ENCODE measurements around the gene CCDC149. TPM values are rescaled to one million over a fixed set of nuclear protein-coding genes. Genes with fewer than 3 reads are reported as not detected.

Gene CCDC149
- total and polyA plus RNA-seq, 2 of the 8 experiments (the other 6 are each of a cell fraction or from before 2014, with no cell fraction given): 2.2 to 5.6 TPM

DNA sequence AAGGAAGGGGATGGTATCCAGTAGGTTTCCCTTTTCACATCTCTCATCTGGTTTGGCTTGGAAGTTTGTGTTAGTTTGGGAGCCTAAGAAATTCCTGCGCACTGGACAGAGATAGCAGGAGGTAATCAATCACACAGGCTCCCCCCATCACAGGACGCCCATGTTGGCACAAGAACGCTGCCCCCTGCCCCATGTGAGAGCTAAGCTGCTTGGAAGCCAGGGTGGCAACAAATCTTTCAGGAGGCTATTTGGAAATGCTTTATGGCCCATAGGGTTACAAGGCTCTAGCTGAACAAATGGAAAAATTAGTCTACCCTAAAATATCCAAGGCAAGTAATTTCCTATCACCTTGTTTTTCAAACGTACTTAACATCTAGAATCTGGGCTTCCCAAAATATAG, 63.5 kb downstream of the CCDC149 start:
- CTCF ChIA-PET (ENCODE audit: partially characterized antibody): interaction anchor here (1.1 kb wide), 1 partner anchor 39 kb away, joined by 3 read pairs; no protein-coding TSS in a partner anchor
- H2AFZ ChIP-seq (ENCODE audit: low read length): no peak overlapping the region
- TF ChIP-seq TCF12 (IDR thresholded peaks at IDR 0.05; ENCODE audit: low read depth, low read length) (no peak), CTCF (IDR thresholded peaks at IDR 0.05; ENCODE audit: control extremely low read depth in 1 of 3, insufficient read depth in 1 of 3, low read depth in 1 of 3, low read length in 3 of 3) (no peak), BRCA1 (IDR thresholded peaks at IDR 0.05; ENCODE audit: low read depth, low read length) (no peak), SAP30 (IDR thresholded peaks at IDR 0.05; ENCODE audit: insufficient read depth, insufficient replicate concordance, low read length) (no peak), RAD21 (IDR thresholded peaks at IDR 0.05 in 1 of 2, conservative IDR thresholded peaks at IDR 0.05 in 1 of 2; ENCODE audit: low read depth in 2 of 2, low read length in 2 of 2) (no peak), HDAC6 (IDR thresholded peaks at IDR 0.05; ENCODE audit: low read depth, low read length) (no peak), PHF8 (conservative IDR thresholded peaks at IDR 0.05; ENCODE audit: low read depth, low read length) (no peak), SP4 (IDR thresholded peaks at IDR 0.05; ENCODE audit: low read length) (no peak), SP2 (IDR thresholded peaks at IDR 0.05; ENCODE audit: low read length) (no peak), RXRA (IDR thresholded peaks at IDR 0.05; ENCODE audit: insufficient read depth, low read depth, low read length) (no peak), BCL11A (IDR thresholded peaks at IDR 0.05; ENCODE audit: low read depth in 2 of 2, low read length in 2 of 2) (no peak), RBBP5 (IDR thresholded peaks at IDR 0.05; ENCODE audit: borderline replicate concordance, low read depth, low read length) (no peak)

More for the DNA sequence above, 63.5 kb downstream of the CCDC149 start:
- Histone ChIP-seq H2BK120ac (replicated peaks; ENCODE audit: low read depth, low read length) (no peak overlapping the region), H3K27ac (ENCODE audit: low read depth, low read length) (no peak overlapping the region), H4K20me1 (replicated peaks in 1 of 2; ENCODE audit: control insufficient read depth in 1 of 2, insufficient read depth in 2 of 2, low read length in 2 of 2) (no peaks in the 10 kb centered on the region), H3K14ac (ENCODE audit: insufficient read length) (no peak overlapping the region), H3K4ac (replicated peaks; ENCODE audit: insufficient read length, low read depth, low read length) (no peak overlapping the region), H3K79me1 (ENCODE audit: low read depth, low read length) (no peaks in the 10 kb centered on the region), H3K4me2 (ENCODE audit: insufficient read depth in 1 of 2, low read depth in 2 of 2, low read length in 2 of 2) (no peak overlapping the region), H3K4me1 (replicated peaks in 1 of 4; ENCODE audit: control insufficient read depth in 3 of 4, insufficient read depth in 4 of 4, low read length in 3 of 4) (peaks cover 0 to 5% (median under 1%) of the 10 kb centered on the region in 4 experiments; a peak in 1 of 7 replicates), H4K5ac (ENCODE audit: insufficient read length, low read depth, low read length) (no peak overlapping the region), H4K91ac (replicated peaks; ENCODE audit: insufficient read length, low read length) (no peak overlapping the region), H3K27me3 (replicated peaks in 1 of 4; ENCODE audit: control insufficient read depth in 3 of 4, extremely low read depth in 1 of 4, insufficient read depth in 3 of 4, low read length in 3 of 4) (no peaks in the 10 kb centered on the region), H3K18ac (ENCODE audit: extremely low read depth, low read length) (no peak overlapping the region), H2BK5ac (ENCODE audit: low read depth, low read length) (no peak overlapping the region), H3K23ac (ENCODE audit: insufficient read length) (no peak overlapping the region), H2BK12ac (ENCODE audit: low read depth, low read length) (no peak overlapping the region), H3K79me2 (ENCODE audit: control insufficient read depth in 1 of 2, insufficient read depth in 2 of 2, low read length in 2 of 2) (no peaks in the 10 kb centered on the region), H2BK20ac (ENCODE audit: low read length) (no peak overlapping the region), H3K36me3 (ENCODE audit: control insufficient read depth in 2 of 4, insufficient read depth in 4 of 4, low read length in 3 of 4) (no peaks in the 10 kb centered on the region), H2BK15ac (ENCODE audit: low read length) (no peak overlapping the region), H3K56ac (replicated peaks; ENCODE audit: insufficient read length, low read depth, low read length) (no peak overlapping the region), H3K9me3 (ENCODE audit: insufficient read depth in 2 of 2, low read depth in 1 of 2, low read length in 1 of 2) (no peaks in the 10 kb centered on the region), H3K23me2 (ENCODE audit: low read depth, low read length) (no peaks in the 10 kb centered on the region; the same call in 1 of the 2 replicates), H3K9ac (replicated peaks in 1 of 4; ENCODE audit: extremely low read depth in 1 of 4, low read depth in 3 of 4, low read length in 3 of 4) (no peak overlapping the region), H2AK5ac (ENCODE audit: low read depth, low read length) (no peak overlapping the region), H3K4me3 (ENCODE audit: extremely low read depth in 1 of 4, insufficient read depth in 2 of 4, low read depth in 3 of 4, low read length in 4 of 4) (no peak overlapping the region), H4K8ac (ENCODE audit: extremely low read depth, insufficient read depth, low read length) (no peak overlapping the region)
- DNase-seq (ENCODE audit: low read depth in 1 of 2, low spot score in 2 of 2): no peak
- no peak for FAIRE-seq
- POLR2A ChIA-PET (ENCODE audit: partially characterized antibody): no interaction called here
- WGBS, 2 experiments (ENCODE audit: extremely low coverage in 1 of 2, insufficient coverage in 1 of 2, insufficient read length in 1 of 2, insufficient replicate concordance in 2 of 2, low coverage in 1 of 2, low lambda C conversion rate in 2 of 2, missing lambda C conversion rate in 1 of 2): 83% methylated on average over 4 of the region's 4 CpGs; no CpG with 5 or more reads in 1 of the 2 experiments
